ENCODE results near the gene IVD.
A peak's percentile ranks its signal among the peaks of the same experiment; 100 is the strongest.

Gene IVD

DNA sequence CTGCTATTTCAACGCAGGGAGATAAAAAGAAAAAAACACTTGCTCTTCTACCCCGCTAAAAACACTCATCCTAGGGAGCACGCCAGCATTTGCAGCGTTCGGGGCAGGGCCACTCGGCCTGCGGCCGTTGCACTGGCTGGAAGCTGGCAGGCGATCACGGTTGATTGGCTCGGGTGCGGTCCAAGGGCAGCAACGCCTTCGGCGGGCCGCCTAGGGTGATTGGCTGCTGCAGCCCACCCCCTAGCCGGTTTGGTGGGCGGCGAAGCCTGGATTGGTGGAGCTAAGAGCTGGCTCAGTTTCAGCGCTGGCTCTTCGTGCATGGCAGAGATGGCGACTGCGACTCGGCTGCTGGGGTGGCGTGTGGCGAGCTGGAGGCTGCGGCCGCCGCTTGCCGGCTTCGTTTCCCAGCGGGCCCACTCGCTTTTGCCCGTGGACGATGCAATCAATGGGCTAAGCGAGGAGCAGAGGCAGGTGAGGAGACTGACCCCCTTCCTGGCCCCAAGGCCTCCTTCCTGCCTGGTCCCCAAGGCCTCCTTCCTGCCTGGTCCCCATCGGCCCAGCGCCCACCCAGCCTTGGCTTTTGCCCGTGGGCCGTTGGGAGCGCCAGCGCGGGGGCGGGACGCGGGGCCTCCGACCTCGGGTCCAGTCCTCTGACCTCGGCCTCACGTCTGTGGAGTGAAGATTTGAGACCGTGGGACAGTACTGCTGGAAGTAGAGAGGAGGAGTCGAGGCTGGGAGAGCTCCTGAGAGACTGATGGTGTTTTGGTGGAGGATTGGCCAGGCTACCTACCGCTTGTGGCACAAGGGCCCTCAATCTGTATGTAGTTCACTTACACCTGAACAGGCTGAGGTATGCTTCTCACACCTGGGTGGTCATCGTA is at the start of gene IVD:
IVD (plus strand) TSS at position 295 of the 881 bp plus-strand sequence; CDS start at position 328, 33 bp downstream.
- H3K27ac ChIP-seq (ENCODE audit: low read length) = peak within 1 kb of the TSS; percentile 46
- peaks cover 12 to 14% of the 10 kb centered on the region in 2 donors for H3K36me3 ChIP-seq (ENCODE audit: control insufficient read depth in 2 of 2, insufficient read depth in 2 of 2, low read length in 2 of 2)
- H3K4me3 ChIP-seq (ENCODE audit: low read length in 2 of 2) = peak within 1 kb of the TSS; percentile 70 to 93
- peak within 1 kb of the TSS; percentile 63 to 86 for H3K9ac ChIP-seq (ENCODE audit: low read length in 2 of 2)
- no peaks in the 10 kb centered on the region for H3K9me3 ChIP-seq (ENCODE audit: control insufficient read depth in 2 of 2, low read length in 2 of 2)
- peaks cover 23% of the 10 kb centered on the region for H3K4me1 ChIP-seq (ENCODE audit: control insufficient read depth, insufficient read depth, low read length)
- no peaks in the 10 kb centered on the region for H3K27me3 ChIP-seq (ENCODE audit: control insufficient read depth in 1 of 2, insufficient read depth in 2 of 2, low read length in 2 of 2)

DNA sequence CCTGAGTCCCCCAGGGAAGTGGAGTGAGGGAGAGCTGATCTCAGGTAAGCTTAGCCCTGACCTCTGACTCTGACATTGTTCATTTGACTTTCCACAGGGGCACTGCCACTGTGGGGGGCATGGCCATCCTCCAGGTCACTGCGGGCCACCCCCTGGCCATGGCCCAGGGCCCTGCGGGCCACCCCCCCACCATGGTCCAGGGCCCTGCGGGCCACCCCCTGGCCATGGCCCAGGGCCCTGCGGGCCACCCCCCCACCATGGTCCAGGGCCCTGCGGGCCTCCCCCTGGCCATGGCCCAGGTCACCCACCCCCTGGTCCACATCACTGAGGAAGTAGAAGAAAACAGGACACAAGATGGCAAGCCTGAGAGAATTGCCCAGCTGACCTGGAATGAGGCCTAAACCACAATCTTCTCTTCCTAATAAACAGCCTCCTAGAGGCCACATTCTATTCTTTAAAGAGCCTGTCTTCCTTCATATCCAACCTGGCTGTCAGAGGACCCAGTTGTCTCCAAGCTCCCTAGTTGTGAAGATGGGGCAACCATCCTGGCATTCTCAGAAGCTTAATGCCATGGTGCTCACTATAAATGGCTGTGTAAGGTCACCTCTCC is 49.5 kb upstream of the IVD start:
- no peak overlapping the region for H3K4me3 ChIP-seq (ENCODE audit: low read length in 2 of 2)
- no peak overlapping the region for H3K9ac ChIP-seq (ENCODE audit: low read length in 2 of 2)
- H3K27ac ChIP-seq (ENCODE audit: low read length) = no peak overlapping the region

DNA sequence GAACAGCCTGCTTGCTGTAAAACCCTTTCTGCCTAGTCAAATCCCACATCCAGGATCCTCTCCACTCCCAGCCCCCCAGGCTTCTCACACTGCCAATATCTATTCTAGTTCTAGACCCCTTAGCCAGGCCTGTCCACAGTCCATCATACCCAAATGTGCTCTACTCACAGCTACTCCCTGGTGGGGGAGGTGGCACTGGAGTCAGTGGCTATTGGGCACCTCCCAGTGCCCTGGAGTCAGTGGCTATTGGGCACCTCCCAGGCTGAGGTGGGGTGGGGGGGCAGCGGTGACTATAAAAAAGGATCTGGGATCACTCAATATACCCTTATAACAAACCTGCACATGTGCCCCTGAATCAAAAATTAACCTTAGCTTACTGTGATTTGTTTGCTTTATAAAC is 48.3 kb upstream of the IVD start:
- Histone ChIP-seq H3K36me3 (ENCODE audit: control insufficient read depth in 2 of 2, insufficient read depth in 2 of 2, low read length in 2 of 2) (no peaks in the 10 kb centered on the region), H3K27ac (ENCODE audit: low read length) (no peak overlapping the region), H3K4me1 (ENCODE audit: control insufficient read depth, insufficient read depth, low read length) (peaks cover 20% of the 10 kb centered on the region), H3K27me3 (ENCODE audit: control insufficient read depth in 1 of 2, insufficient read depth in 2 of 2, low read length in 2 of 2) (no peaks in the 10 kb centered on the region), H3K9ac (ENCODE audit: low read length in 2 of 2) (no peak overlapping the region), H3K4me3 (ENCODE audit: low read length in 2 of 2) (no peak overlapping the region), H3K9me3 (ENCODE audit: control insufficient read depth in 2 of 2, low read length in 2 of 2) (no peaks in the 10 kb centered on the region)

More for the DNA sequence above, 49.5 kb upstream of the IVD start:
- Histone ChIP-seq H3K9me3 (ENCODE audit: control insufficient read depth in 2 of 2, low read length in 2 of 2) (no peaks in the 10 kb centered on the region), H3K4me1 (ENCODE audit: control insufficient read depth, insufficient read depth, low read length) (peaks cover 20% of the 10 kb centered on the region), H3K36me3 (ENCODE audit: control insufficient read depth in 2 of 2, insufficient read depth in 2 of 2, low read length in 2 of 2) (no peaks in the 10 kb centered on the region), H3K27me3 (ENCODE audit: control insufficient read depth in 1 of 2, insufficient read depth in 2 of 2, low read length in 2 of 2) (no peaks in the 10 kb centered on the region)

DNA sequence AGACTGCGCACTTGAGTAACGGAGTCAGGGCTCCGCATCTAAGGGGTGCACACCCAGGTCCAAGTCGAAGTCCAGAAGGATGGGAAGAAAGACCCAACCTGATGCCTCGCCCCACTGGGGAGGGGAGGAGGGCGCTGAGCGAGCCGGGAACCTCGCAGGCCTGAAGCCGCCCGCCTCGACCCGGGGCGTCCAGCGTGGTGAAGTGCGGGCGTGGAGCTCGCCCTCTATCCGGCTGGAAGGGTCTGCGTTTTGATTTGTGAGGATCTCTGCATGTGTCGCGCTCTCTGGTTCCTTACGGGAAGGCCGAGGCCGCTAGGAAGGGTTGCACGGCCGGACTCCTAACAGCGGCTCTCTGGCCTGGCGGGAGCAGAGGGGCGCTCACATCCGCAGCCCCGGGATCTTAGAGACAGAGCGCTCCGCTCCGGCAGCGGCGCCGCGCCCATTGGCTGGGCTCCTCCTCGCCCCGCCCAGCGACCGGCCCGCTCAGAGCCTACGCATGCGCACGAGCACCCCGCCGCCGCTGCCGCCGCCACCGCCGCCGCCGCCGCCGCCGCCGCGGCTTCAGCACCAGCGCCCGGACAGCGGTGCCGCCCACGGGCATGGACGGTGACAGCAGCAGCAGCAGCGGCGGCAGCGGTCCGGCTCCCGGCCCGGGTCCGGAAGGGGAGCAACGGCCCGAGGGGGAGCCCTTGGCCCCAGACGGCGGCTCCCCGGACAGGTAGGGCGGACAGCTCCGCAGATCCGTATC is 47.7 kb upstream of the IVD start, which contains the start of gene DISP2:
DISP2 (plus strand) TSS at position 497 of the 748 bp plus-strand sequence; CDS start at position 600, 103 bp downstream.
- H3K9me3 ChIP-seq (ENCODE audit: control insufficient read depth in 2 of 2, low read length in 2 of 2) = no peaks in the 10 kb centered on the region
- peak within 1 kb of the TSS in 1 of 2 donors; percentile 24 for H3K9ac ChIP-seq (ENCODE audit: low read length in 2 of 2)
- no peak within 1 kb of the TSS for H3K27ac ChIP-seq (ENCODE audit: low read length)
- no peaks in the 10 kb centered on the region for H3K36me3 ChIP-seq (ENCODE audit: control insufficient read depth in 2 of 2, insufficient read depth in 2 of 2, low read length in 2 of 2)
- peak within 1 kb of the TSS; percentile 59 to 76 for H3K4me3 ChIP-seq (ENCODE audit: low read length in 2 of 2)
- H3K4me1 ChIP-seq (ENCODE audit: control insufficient read depth, insufficient read depth, low read length) = peaks cover 20% of the 10 kb centered on the region
- H3K27me3 ChIP-seq (ENCODE audit: control insufficient read depth in 1 of 2, insufficient read depth in 2 of 2, low read length in 2 of 2) = no peaks in the 10 kb centered on the region

DNA sequence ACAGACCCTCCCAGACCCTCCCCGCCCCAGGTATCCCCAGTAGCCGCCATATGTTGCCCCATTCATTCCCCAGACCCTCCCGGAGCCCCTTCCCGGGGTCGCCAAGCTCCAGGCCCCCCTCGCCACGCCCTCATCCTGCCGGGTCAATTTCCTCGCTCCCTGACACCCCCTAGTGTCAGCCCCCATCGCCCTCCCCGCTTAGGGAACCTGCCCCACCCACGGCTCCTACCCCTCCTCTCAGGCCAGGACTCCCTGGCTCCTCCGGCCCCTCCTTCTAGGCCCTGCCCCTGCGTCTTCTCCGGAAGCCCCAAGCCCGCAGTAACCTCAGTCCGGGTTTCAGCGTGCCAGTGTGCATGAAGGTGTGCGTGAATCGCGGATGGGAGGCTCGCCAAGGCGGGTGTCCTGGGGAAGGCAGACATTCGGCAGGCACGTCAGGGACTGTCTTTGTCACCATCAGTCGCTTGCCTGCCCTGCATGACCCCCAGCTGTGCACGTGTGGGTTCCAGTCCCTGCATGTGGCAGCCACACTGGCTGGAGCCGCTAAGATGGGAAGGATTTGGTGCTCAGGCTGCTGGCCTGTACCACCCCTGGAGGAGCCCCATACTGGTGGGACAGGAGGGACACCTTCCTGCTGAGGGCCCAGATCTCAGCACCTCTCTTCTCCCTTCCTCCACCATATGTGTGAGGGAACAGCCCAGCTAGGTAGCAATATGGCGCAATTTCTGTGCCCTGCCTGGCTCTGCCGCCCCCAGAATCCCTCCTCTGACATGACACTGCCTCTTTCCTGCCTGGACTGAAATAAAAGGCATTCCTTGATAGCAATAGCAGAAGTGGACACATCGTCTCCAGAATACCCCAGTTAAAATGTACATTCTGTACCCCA is 46.9 kb upstream of the IVD start:
- H3K4me3 ChIP-seq (ENCODE audit: low read length in 2 of 2) = peak overlapping the region in 1 of 2 donors; percentile 62
- H3K27me3 ChIP-seq (ENCODE audit: control insufficient read depth in 1 of 2, insufficient read depth in 2 of 2, low read length in 2 of 2) = no peaks in the 10 kb centered on the region
- no peak overlapping the region for H3K9ac ChIP-seq (ENCODE audit: low read length in 2 of 2)
- H3K27ac ChIP-seq (ENCODE audit: low read length) = no peak overlapping the region
- no peaks in the 10 kb centered on the region for H3K36me3 ChIP-seq (ENCODE audit: control insufficient read depth in 2 of 2, insufficient read depth in 2 of 2, low read length in 2 of 2)
- peaks cover 19% of the 10 kb centered on the region for H3K4me1 ChIP-seq (ENCODE audit: control insufficient read depth, insufficient read depth, low read length)
- no peaks in the 10 kb centered on the region for H3K9me3 ChIP-seq (ENCODE audit: control insufficient read depth in 2 of 2, low read length in 2 of 2)

DNA sequence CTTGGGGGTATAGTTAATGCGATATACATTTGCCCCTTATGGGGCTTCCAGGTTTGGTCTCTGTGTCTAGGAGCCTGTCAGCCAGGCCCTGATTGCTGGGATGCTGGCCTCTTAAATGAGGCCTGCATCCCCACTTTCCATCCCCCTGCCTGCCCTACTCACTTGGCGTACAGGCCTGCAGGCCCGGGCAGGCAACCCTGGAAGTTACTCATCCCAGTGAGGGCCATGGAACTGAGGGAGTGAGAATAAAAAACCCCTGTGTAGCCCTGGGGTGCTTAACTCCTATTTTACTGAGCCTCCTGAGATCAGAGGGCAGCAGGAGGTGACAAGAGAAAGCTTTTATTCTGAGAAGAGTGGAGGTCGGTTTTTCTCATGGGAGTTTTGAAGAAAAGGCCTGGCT is 45.6 kb upstream of the IVD start:
- Histone ChIP-seq H3K36me3 (ENCODE audit: control insufficient read depth in 2 of 2, insufficient read depth in 2 of 2, low read length in 2 of 2) (no peaks in the 10 kb centered on the region), H3K27ac (ENCODE audit: low read length) (no peak overlapping the region), H3K9ac (ENCODE audit: low read length in 2 of 2) (no peak overlapping the region), H3K9me3 (ENCODE audit: control insufficient read depth in 2 of 2, low read length in 2 of 2) (no peaks in the 10 kb centered on the region), H3K4me3 (ENCODE audit: low read length in 2 of 2) (no peak overlapping the region), H3K27me3 (ENCODE audit: control insufficient read depth in 1 of 2, insufficient read depth in 2 of 2, low read length in 2 of 2) (no peaks in the 10 kb centered on the region), H3K4me1 (ENCODE audit: control insufficient read depth, insufficient read depth, low read length) (peaks cover 10% of the 10 kb centered on the region)

DNA sequence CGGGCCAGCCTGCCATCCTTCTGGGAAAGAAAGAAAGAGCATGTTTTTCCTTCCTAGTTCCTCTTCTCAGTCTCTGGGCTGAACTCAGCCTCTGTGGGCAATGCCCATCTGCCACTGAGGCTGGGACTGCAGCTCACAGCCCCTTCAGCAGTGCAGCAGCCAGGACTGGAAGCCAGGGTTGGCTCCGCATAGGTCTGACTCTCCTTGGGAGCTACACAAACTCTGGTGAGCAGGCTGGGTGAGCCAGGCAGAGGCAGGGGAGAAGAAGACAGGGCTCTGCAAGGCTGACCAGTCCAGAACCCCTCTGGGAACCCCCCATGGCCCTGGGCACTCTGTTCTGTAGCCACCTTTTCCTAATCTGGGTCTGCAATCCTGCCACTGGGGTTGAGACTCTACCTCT is 44.0 kb upstream of the IVD start:
- Histone ChIP-seq H3K27me3 (ENCODE audit: control insufficient read depth in 1 of 2, insufficient read depth in 2 of 2, low read length in 2 of 2) (no peaks in the 10 kb centered on the region), H3K4me1 (ENCODE audit: control insufficient read depth, insufficient read depth, low read length) (peaks cover 14% of the 10 kb centered on the region), H3K27ac (ENCODE audit: low read length) (no peak overlapping the region), H3K4me3 (ENCODE audit: low read length in 2 of 2) (no peak overlapping the region), H3K36me3 (ENCODE audit: control insufficient read depth in 2 of 2, insufficient read depth in 2 of 2, low read length in 2 of 2) (no peaks in the 10 kb centered on the region), H3K9me3 (ENCODE audit: control insufficient read depth in 2 of 2, low read length in 2 of 2) (no peaks in the 10 kb centered on the region), H3K9ac (ENCODE audit: low read length in 2 of 2) (no peak overlapping the region)

DNA sequence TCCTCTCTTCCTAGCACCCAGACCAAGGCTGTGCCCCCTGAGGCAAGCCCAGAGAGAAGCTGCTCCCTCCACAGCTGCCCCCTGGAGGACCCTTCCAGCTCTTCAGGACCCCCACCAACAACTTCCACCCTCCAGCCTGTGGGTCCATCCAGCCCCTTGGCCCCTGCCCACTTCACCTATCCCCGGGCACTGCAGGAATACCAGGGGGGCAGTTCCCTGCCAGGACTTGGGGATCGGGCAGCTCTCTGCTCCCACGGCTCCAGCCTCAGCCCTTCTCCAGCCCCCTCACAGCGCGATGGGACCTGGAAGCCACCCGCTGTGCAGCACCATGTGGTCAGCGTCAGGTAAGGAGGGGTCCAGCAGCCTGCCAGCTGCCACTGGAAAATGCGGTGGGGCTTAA is 42.0 kb upstream of the IVD start:
- H3K4me1 ChIP-seq (ENCODE audit: control insufficient read depth, insufficient read depth, low read length) = peaks cover 23% of the 10 kb centered on the region
- no peaks in the 10 kb centered on the region for H3K27me3 ChIP-seq (ENCODE audit: control insufficient read depth in 1 of 2, insufficient read depth in 2 of 2, low read length in 2 of 2)
- no peaks in the 10 kb centered on the region for H3K9me3 ChIP-seq (ENCODE audit: control insufficient read depth in 2 of 2, low read length in 2 of 2)
- H3K4me3 ChIP-seq (ENCODE audit: low read length in 2 of 2) = no peak overlapping the region
- H3K9ac ChIP-seq (ENCODE audit: low read length in 2 of 2) = no peak overlapping the region
- no peaks in the 10 kb centered on the region for H3K36me3 ChIP-seq (ENCODE audit: control insufficient read depth in 2 of 2, insufficient read depth in 2 of 2, low read length in 2 of 2)
- H3K27ac ChIP-seq (ENCODE audit: low read length) = no peak overlapping the region

DNA sequence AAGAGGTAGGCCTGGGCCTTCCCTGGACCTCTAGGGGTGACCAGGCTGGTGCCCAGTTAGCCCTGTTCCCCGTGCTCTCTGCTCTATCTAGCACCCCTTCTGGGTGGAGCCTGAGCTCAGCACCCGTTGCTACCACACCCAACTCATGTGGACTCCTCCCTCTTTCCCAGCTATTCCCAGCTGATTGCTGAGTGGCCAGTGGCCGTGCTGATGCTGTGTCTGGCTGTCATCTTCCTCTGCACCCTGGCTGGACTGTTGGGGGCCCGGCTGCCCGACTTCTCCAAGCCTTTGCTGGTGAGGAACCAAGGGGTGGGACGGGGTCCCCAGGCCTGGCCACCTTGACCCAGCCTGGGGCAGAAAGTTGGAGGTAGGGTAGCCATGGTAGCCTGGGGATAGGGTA is 41.3 kb upstream of the IVD start:
- H3K27me3 ChIP-seq (ENCODE audit: control insufficient read depth in 1 of 2, insufficient read depth in 2 of 2, low read length in 2 of 2) = no peaks in the 10 kb centered on the region
- H3K9me3 ChIP-seq (ENCODE audit: control insufficient read depth in 2 of 2, low read length in 2 of 2) = no peaks in the 10 kb centered on the region
- no peak overlapping the region for H3K4me3 ChIP-seq (ENCODE audit: low read length in 2 of 2)
- no peak overlapping the region for H3K27ac ChIP-seq (ENCODE audit: low read length)
- no peaks in the 10 kb centered on the region for H3K36me3 ChIP-seq (ENCODE audit: control insufficient read depth in 2 of 2, insufficient read depth in 2 of 2, low read length in 2 of 2)
- H3K4me1 ChIP-seq (ENCODE audit: control insufficient read depth, insufficient read depth, low read length) = peaks cover 23% of the 10 kb centered on the region
- no peak overlapping the region for H3K9ac ChIP-seq (ENCODE audit: low read length in 2 of 2)

DNA sequence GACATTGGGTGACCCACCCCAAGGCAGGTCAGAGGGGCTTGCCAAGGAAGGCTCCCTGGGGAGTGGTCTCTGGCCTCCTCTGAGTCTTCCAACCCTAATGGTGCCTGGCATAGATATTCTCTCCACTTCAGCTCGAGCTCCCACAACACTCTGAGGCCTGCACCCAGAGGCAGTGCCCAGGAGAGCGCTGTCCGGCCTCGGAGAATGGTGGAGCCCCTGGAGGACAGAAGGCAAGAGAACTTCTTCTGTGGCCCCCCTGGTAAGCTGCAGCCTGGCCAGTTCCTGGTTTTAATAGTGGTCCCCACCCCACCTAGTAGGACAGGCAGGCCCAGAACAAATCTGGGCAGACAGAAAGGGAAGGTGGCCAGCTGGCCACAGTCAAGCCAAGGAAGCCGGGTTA is 40.6 kb upstream of the IVD start:
- no peaks in the 10 kb centered on the region for H3K27me3 ChIP-seq (ENCODE audit: control insufficient read depth in 1 of 2, insufficient read depth in 2 of 2, low read length in 2 of 2)
- H3K9ac ChIP-seq (ENCODE audit: low read length in 2 of 2) = no peak overlapping the region
- peaks cover 23% of the 10 kb centered on the region for H3K4me1 ChIP-seq (ENCODE audit: control insufficient read depth, insufficient read depth, low read length)
- H3K27ac ChIP-seq (ENCODE audit: low read length) = no peak overlapping the region
- no peaks in the 10 kb centered on the region for H3K9me3 ChIP-seq (ENCODE audit: control insufficient read depth in 2 of 2, low read length in 2 of 2)
- no peak overlapping the region for H3K4me3 ChIP-seq (ENCODE audit: low read length in 2 of 2)
- H3K36me3 ChIP-seq (ENCODE audit: control insufficient read depth in 2 of 2, insufficient read depth in 2 of 2, low read length in 2 of 2) = no peaks in the 10 kb centered on the region

Data from stomach smooth muscle (tissue), 2 donors.